Trophoblast cell (in vitro differentiated cells and primary cell): ENCODE data around the gene OR1F1.

Source experiments
- DNase-seq, 2 donors: peaks; one replicate each; pipeline ENCODE4 v3.0.0-alpha.2; 2016
- H2AFZ ChIP-seq: 2 replicates; pipeline ENCODE4 v1.6.1; 2013; ENCODE audit warnings: low read length, moderate library complexity, mild to moderate bottlenecking; ENCODE audit not compliant: insufficient read depth, poor library complexity
- H2AK5ac ChIP-seq: 2 replicates; pipeline ENCODE4 v1.6.1; 2013; ENCODE audit warnings: mild to moderate bottlenecking, low read length
- H2BK120ac ChIP-seq: 2 replicates; pipeline ENCODE4 v1.6.1; 2013; ENCODE audit warnings: low read length, mild to moderate bottlenecking, moderate library complexity; ENCODE audit not compliant: insufficient read depth, poor library complexity
- H2BK12ac ChIP-seq: 2 replicates; pipeline ENCODE4 v1.6.1; 2013; ENCODE audit warnings: mild to moderate bottlenecking, low read length, moderate library complexity
- H2BK5ac ChIP-seq: 2 replicates; pipeline ENCODE4 v1.6.1; 2013; ENCODE audit warnings: low read length, low read depth, moderate library complexity, mild to moderate bottlenecking; ENCODE audit not compliant: poor library complexity
- H3K14ac ChIP-seq: 2 replicates; pipeline ENCODE4 v1.6.1; 2013; ENCODE audit warnings: mild to moderate bottlenecking, low read length
- H3K18ac ChIP-seq: 2 replicates; pipeline ENCODE4 v1.6.1; 2013; ENCODE audit warnings: mild to moderate bottlenecking, low read length
- H3K23ac ChIP-seq: 2 replicates; pipeline ENCODE4 v1.6.1; 2013; ENCODE audit warnings: low read length
- H3K27ac ChIP-seq: 2 replicates; pipeline ENCODE4 v1.5.1; 2013; ENCODE audit warnings: low read depth, mild to moderate bottlenecking, inconsistent platforms, low read length, moderate library complexity
- H3K27me3 ChIP-seq: 2 replicates; pipeline ENCODE4 v1.6.1; 2013; ENCODE audit warnings: inconsistent platforms, mild to moderate bottlenecking, low read length, moderate library complexity; ENCODE audit not compliant: insufficient read depth
- H3K36me3 ChIP-seq, 2 experiments: 1 replicate in 1 of 2; 2 replicates in 1 of 2; pipeline ENCODE4 v1.6.1; 2013; ENCODE audit warnings: low read length in 2 of 2, mild to moderate bottlenecking in 2 of 2, moderate library complexity in 1 of 2; ENCODE audit not compliant: insufficient read depth in 2 of 2, control insufficient read depth in 1 of 2
- H3K4ac ChIP-seq: 2 replicates; pipeline ENCODE4 v1.6.1; 2013; ENCODE audit warnings: low read depth, mild to moderate bottlenecking, low read length, moderate library complexity
- H3K4me1 ChIP-seq, 2 experiments: 1 replicate in 1 of 2; 2 replicates in 1 of 2; pipeline ENCODE4 v1.6.1; 2013; ENCODE audit warnings: low read length in 2 of 2, mild to moderate bottlenecking in 2 of 2, moderate library complexity in 1 of 2; ENCODE audit not compliant: insufficient read depth in 2 of 2, control insufficient read depth in 1 of 2
- H3K4me2 ChIP-seq: 2 replicates; pipeline ENCODE4 v1.6.1; 2013; ENCODE audit warnings: inconsistent platforms, mild to moderate bottlenecking, low read length, moderate library complexity
- H3K4me3 ChIP-seq: 2 replicates; pipeline ENCODE4 v1.5.1; 2013; ENCODE audit warnings: mild to moderate bottlenecking, low read depth, low read length, inconsistent platforms
- H3K79me1 ChIP-seq: one replicate; pipeline ENCODE4 v1.6.1; 2013; ENCODE audit warnings: low read length
- H3K79me2 ChIP-seq: 2 replicates; pipeline ENCODE4 v1.6.1; 2013; ENCODE audit warnings: low read length, mild to moderate bottlenecking; ENCODE audit not compliant: control insufficient read depth, insufficient read depth, poor library complexity
- H3K9ac ChIP-seq: 2 replicates; pipeline ENCODE4 v1.6.1; 2013; ENCODE audit warnings: mild to moderate bottlenecking, low read length
- H3K9me3 ChIP-seq: 2 replicates; pipeline ENCODE4 v1.6.1; 2013; ENCODE audit warnings: low read depth, mild to moderate bottlenecking, control low read depth, inconsistent platforms, low read length; ENCODE audit not compliant: insufficient read depth
- H4K12ac ChIP-seq: 2 replicates; pipeline ENCODE4 v1.6.1; 2013; ENCODE audit warnings: low read depth, mild to moderate bottlenecking, low read length, moderate library complexity
- H4K8ac ChIP-seq: 2 replicates; pipeline ENCODE4 v1.6.1; 2013; ENCODE audit warnings: low read depth, mild to moderate bottlenecking, low read length, moderate library complexity
- H4K91ac ChIP-seq: one replicate; pipeline ENCODE4 v1.6.1; 2013; ENCODE audit warnings: low read depth, mild to moderate bottlenecking, low read length, moderate library complexity
- WGBS: extraction: QIAGEN DNeasy Blood & Tissue Kit; methylation state at CpG from one replicate; pipeline ENCODE4 v1.1.7; 2013; ENCODE audit warnings: missing lambda C conversion rate; ENCODE audit not compliant: insufficient read length, insufficient coverage; ENCODE audit errors: extremely low coverage; 5-methylcytosine and 5-hydroxymethylcytosine counted together

The OR1F1 gene

DNA sequence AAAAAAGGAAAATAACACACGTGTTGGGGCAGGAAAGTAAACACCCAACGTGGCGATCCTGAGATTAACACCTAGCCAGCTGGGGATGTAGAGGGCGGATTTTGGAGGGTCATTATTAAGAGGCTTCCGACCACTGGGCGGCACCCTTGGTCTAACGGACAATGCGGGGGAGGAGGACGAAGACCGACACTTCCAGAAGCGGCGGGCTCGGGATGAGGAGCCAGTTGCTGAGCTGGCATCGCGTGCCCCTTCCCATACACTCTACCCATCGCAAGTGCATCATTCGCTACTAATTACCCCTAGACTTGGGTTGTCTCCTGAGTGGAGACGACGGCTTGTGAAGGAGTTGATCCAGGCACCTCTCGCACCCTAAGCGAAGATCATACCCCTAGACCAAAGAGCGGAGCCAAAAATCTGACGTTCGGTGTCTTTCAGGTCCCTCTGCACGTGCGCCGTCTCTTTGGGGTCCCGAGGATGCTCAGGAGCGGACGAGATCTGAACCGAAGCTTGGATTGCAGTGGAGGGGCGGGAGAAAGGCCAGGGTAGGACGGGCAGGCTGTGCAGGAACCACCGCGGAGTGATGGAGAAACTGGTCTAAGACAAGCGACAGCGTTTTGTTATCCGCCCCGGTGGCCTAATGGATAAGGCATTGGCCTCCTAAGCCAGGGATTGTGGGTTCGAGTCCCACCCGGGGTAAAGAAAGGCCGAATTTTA lies 35.6 kb upstream of the OR1F1 start:
- H3K36me3 ChIP-seq = no peaks in the 10 kb centered on the region
- H3K79me2 ChIP-seq = peaks cover 3% of the 10 kb centered on the region
- H2BK12ac ChIP-seq = no peak overlapping the region
- H3K23ac ChIP-seq = no peak overlapping the region
- H3K27ac ChIP-seq = no peak overlapping the region
- no peak overlapping the region for H3K14ac ChIP-seq
- H3K27me3 ChIP-seq = no peaks in the 10 kb centered on the region
- no peak overlapping the region for H3K4ac ChIP-seq
- peak; percentile 88 to 89 for DNase-seq
- peaks cover 5 to 11% of the 10 kb centered on the region in 2 experiments for H3K4me1 ChIP-seq
- no peak overlapping the region for H2AK5ac ChIP-seq
- H3K4me3 ChIP-seq = peak overlapping the region; percentile 70
- H3K9ac ChIP-seq = no peak overlapping the region
- H4K91ac ChIP-seq = no peak overlapping the region
- H4K8ac ChIP-seq = no peak overlapping the region
- H2BK5ac ChIP-seq = no peak overlapping the region
- no peak overlapping the region for H4K12ac ChIP-seq
- H3K18ac ChIP-seq = no peak overlapping the region
- peak overlapping the region; percentile 89 for H2AFZ ChIP-seq
- peaks cover 8% of the 10 kb centered on the region for H3K79me1 ChIP-seq
- peak overlapping the region; percentile 77 for H3K4me2 ChIP-seq
- no peak overlapping the region for H2BK120ac ChIP-seq
- peaks cover under 1% of the 10 kb centered on the region for H3K9me3 ChIP-seq
- WGBS = no CpG with 5 or more reads among the region's 42 CpGs

DNA sequence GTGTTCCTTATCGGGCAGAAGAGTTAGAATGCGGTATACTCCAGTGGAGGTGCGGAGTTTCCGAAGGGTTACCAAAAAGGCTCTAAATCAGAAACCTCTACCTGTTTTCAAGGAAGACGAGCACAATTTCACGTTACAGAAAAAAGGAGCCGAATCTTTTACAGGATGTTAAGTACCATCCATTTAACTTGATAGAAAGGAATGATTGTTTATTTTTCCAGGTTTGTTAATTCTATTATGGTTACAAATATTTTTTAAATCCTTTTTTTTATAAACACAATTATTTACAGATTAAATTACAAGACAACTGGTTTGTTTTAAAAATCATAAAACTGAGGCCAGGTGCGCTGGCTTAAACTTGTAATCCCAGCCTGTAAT lies 35.0 kb upstream of the OR1F1 start:
- H2BK120ac ChIP-seq = no peak overlapping the region
- H3K27ac ChIP-seq = no peak overlapping the region
- no peak overlapping the region for H2BK12ac ChIP-seq
- H3K36me3 ChIP-seq = no peaks in the 10 kb centered on the region
- DNase-seq = no peak
- peaks cover 8% of the 10 kb centered on the region for H3K79me1 ChIP-seq
- no peak overlapping the region for H3K23ac ChIP-seq
- H2AFZ ChIP-seq = no peak overlapping the region
- H3K14ac ChIP-seq = no peak overlapping the region
- no peak overlapping the region for H3K9ac ChIP-seq
- no peak overlapping the region for H3K4ac ChIP-seq
- peak overlapping the region; percentile 77 for H3K4me2 ChIP-seq
- H4K8ac ChIP-seq = no peak overlapping the region
- peaks cover 3% of the 10 kb centered on the region for H3K79me2 ChIP-seq
- peaks cover 8 to 16% of the 10 kb centered on the region in 2 experiments for H3K4me1 ChIP-seq
- H3K4me3 ChIP-seq = no peak overlapping the region
- no peak overlapping the region for H4K91ac ChIP-seq
- no peak overlapping the region for H3K18ac ChIP-seq
- no CpG with 5 or more reads among the region's 8 CpGs for WGBS
- H2BK5ac ChIP-seq = no peak overlapping the region
- peaks cover 5% of the 10 kb centered on the region for H3K9me3 ChIP-seq
- no peaks in the 10 kb centered on the region for H3K27me3 ChIP-seq
- no peak overlapping the region for H2AK5ac ChIP-seq
- H4K12ac ChIP-seq = no peak overlapping the region

DNA sequence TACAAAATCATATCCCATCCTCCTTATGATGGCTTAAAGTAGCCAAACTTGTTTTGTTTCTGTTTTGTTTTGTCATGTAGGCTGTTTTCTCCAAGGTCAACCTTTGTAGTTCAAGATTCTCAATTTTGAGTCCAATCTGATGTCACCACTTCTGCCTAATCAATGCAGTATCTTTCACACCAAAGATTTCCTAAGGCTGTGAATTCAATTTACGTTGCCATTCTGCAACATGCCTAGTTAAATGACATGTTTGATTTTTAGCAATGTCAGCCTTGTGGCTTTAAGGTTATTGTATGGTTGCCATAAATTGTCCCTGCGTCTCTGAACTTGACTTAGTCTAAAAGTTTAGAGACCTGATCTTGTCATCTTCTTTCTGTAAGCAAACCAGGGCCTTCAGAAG lies 32.8 kb upstream of the OR1F1 start:
- Histone ChIP-seq H2AK5ac (no peak overlapping the region), H2AFZ (no peak overlapping the region), H3K36me3 (no peaks in the 10 kb centered on the region), H3K9ac (no peak overlapping the region), H3K79me2 (peaks cover 8% of the 10 kb centered on the region), H3K4ac (no peak overlapping the region), H3K18ac (no peak overlapping the region), H4K8ac (no peak overlapping the region), H3K79me1 (peaks cover 10% of the 10 kb centered on the region), H3K9me3 (peaks cover 5% of the 10 kb centered on the region), H3K4me3 (no peak overlapping the region), H2BK5ac (no peak overlapping the region), H2BK12ac (no peak overlapping the region), H3K23ac (no peak overlapping the region), H4K12ac (no peak overlapping the region), H2BK120ac (no peak overlapping the region), H3K4me2 (no peak overlapping the region), H4K91ac (no peak overlapping the region), H3K4me1 (peaks cover 10 to 11% of the 10 kb centered on the region in 2 experiments), H3K27me3 (no peaks in the 10 kb centered on the region), H3K27ac (no peak overlapping the region), H3K14ac (no peak overlapping the region)
- no CpG with 5 or more reads among the region's 2 CpGs for WGBS
- DNase-seq = no peak

DNA sequence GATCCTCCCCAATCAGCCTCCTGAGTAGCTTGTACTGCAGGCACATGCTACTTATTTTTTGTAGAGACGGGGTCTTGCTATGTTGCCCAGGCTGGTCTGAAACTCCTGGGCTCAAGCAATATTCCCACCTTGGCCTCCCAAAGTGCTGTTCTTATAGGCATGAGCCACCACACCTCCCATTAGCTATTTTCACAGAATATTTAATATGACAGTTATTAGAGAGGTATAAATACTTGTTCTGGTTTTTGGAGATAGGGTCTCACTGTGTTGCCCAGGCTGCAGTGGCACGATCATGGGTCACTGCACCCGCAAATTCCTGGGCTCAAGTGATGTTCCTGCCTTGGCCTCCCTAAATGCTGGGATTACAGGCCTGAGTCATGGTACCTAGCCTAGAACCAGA lies 32.0 kb upstream of the OR1F1 start:
- Histone ChIP-seq H3K14ac (no peak overlapping the region), H3K18ac (no peak overlapping the region), H3K27me3 (no peaks in the 10 kb centered on the region), H4K91ac (no peak overlapping the region), H3K4ac (no peak overlapping the region), H2BK120ac (no peak overlapping the region), H3K36me3 (no peaks in the 10 kb centered on the region), H2BK5ac (no peak overlapping the region), H3K79me2 (peaks cover 8% of the 10 kb centered on the region), H3K4me3 (no peak overlapping the region), H3K4me2 (no peak overlapping the region), H3K79me1 (peaks cover 7% of the 10 kb centered on the region), H3K23ac (no peak overlapping the region), H3K4me1 (peaks cover 8 to 11% of the 10 kb centered on the region in 2 experiments), H3K9me3 (peaks cover 5% of the 10 kb centered on the region), H3K27ac (no peak overlapping the region), H2BK12ac (no peak overlapping the region), H2AK5ac (no peak overlapping the region), H4K12ac (no peak overlapping the region), H2AFZ (no peak overlapping the region), H3K9ac (no peak overlapping the region), H4K8ac (no peak overlapping the region)
- DNase-seq = no peak
- WGBS = no CpG with 5 or more reads among the region's 3 CpGs
